Panc1 (cell line): ENCODE data around the gene GID8.

Experiments
- POLR2AphosphoS5 ChIP-seq: IDR thresholded peaks from 2 replicates; pipeline ENCODE4 v1.6.1; 2012; ENCODE audit warnings: mild to moderate bottlenecking, low read depth, low read length, moderate library complexity
- TCF7L2 ChIP-seq: IDR thresholded peaks from 2 replicates; pipeline ENCODE4 v1.6.1; 2011; ENCODE audit warnings: mild to moderate bottlenecking, low read depth, low read length, inconsistent platforms
- TF ChIP-seq, protein P1 (sequence below): fragments of 450-650 bp; IDR thresholded peaks from 2 replicates; pipeline ENCODE4 v1.5.1; 2017; ENCODE audit warnings: mild to moderate bottlenecking

DNA sequence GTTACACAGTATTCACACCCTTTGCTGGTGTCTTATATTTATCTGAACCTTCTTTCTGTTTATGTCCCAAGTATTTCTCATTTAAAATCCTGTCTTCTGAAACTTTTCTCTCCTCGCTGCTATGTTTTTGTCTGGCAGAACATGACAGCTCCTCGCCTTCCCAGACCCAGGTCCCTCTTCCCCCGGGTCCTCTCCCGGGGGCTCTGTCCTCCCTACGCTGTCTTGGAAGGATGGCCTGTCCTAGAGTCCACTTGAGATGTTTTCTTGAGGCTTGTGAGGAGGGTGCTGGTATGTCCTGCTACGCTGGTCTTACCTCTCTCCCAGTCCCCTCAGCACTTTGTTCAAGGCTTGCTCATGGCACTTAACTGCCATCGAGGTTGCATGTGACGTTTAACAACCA lies 6.2 kb downstream of the GID8 start:
- TF ChIP-seq POLR2AphosphoS5 (no peak), TCF7L2 (no peak)
- TF ChIP-seq, protein P1, sequence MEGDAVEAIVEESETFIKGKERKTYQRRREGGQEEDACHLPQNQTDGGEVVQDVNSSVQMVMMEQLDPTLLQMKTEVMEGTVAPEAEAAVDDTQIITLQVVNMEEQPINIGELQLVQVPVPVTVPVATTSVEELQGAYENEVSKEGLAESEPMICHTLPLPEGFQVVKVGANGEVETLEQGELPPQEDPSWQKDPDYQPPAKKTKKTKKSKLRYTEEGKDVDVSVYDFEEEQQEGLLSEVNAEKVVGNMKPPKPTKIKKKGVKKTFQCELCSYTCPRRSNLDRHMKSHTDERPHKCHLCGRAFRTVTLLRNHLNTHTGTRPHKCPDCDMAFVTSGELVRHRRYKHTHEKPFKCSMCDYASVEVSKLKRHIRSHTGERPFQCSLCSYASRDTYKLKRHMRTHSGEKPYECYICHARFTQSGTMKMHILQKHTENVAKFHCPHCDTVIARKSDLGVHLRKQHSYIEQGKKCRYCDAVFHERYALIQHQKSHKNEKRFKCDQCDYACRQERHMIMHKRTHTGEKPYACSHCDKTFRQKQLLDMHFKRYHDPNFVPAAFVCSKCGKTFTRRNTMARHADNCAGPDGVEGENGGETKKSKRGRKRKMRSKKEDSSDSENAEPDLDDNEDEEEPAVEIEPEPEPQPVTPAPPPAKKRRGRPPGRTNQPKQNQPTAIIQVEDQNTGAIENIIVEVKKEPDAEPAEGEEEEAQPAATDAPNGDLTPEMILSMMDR: no peak
